Endothelial cell of umbilical vein (primary cell): ENCODE measurements around the gene PTPRT. TPM values are rescaled to one million over a fixed set of nuclear protein-coding genes. Genes with fewer than 3 reads are reported as not detected.

ENCODE experiments used
- BruUV-seq: library from RNA; stranded (reverse); fragments of 400-500 nt; replicated peaks from 2 replicates; lab custom pipeline; 2021; lab: Mats Ljungman, UMichigan
- CTCF ChIA-PET: fragments of 300-600, 350-600 bp; sonication (Branson Sonifier 250); formaldehyde crosslinking; loops from one replicate; lab custom pipeline; 2021; ENCODE audit warnings: antibody characterized with exemption, inconsistent platforms; lab: Charles Lee
- POLR2A ChIA-PET: fragments of 300-600, 350-600 bp; sonication (Branson Sonifier 250); formaldehyde crosslinking; loops from one replicate; lab custom pipeline; 2021; ENCODE audit warnings: antibody characterized with exemption, inconsistent platforms; lab: Charles Lee
- DNase-seq: peaks from one replicate; pipeline ENCODE4 v3.0.0-alpha.2; 2011; ENCODE audit warnings: low read depth, low spot score
- FAIRE-seq: peaks from 2 replicates; lab custom pipeline; 2011; peaks lifted over from hg19 to GRCh38; lab: Jason Lieb, UNC
- H2AFZ ChIP-seq: 2 replicates; pipeline ENCODE4 v1.6.0; 2012; ENCODE audit warnings: low read depth, low read length, control low read depth, inconsistent platforms
- H3K27ac ChIP-seq: 2 replicates; pipeline ENCODE4 v1.5.1; 2011; ENCODE audit warnings: low read depth, mild to moderate bottlenecking, control low read depth, low read length, moderate library complexity; ENCODE audit not compliant: insufficient read depth
- H3K27me3 ChIP-seq, 2 experiments: 2 replicates each; pipeline versions ENCODE4 v1.6.0 to v1.6.1; 2011; ENCODE audit warnings: low read length in 2 of 2, mixed read lengths in 1 of 2; ENCODE audit not compliant: control insufficient read depth in 2 of 2, insufficient read depth in 2 of 2
- H3K36me3 ChIP-seq, 2 experiments: 2 replicates in 1 of 2; 3 replicates in 1 of 2; pipeline ENCODE4 v1.5.1; 2011; ENCODE audit warnings: low read length in 2 of 2, mild to moderate bottlenecking in 1 of 2, moderate library complexity in 1 of 2; ENCODE audit not compliant: control insufficient read depth in 2 of 2, insufficient read depth in 2 of 2; ENCODE audit errors: extremely low read depth in 1 of 2
- H3K4me1 ChIP-seq: 3 replicates; pipeline ENCODE4 v1.5.1; 2011; ENCODE audit warnings: mild to moderate bottlenecking, low read length; ENCODE audit not compliant: control insufficient read depth, insufficient read depth; ENCODE audit errors: extremely low read depth
- H3K4me2 ChIP-seq: 2 replicates; pipeline ENCODE4 v1.6.1; 2011; ENCODE audit warnings: low read length, control low read depth, mixed read lengths; ENCODE audit not compliant: insufficient read depth
- H3K4me3 ChIP-seq, 3 experiments: fragments of 200-600 bp in 1 of 3; sonication (generic), shearing (Covaris generic) in 1 of 3; replicated peaks in 1 of 3; 2 replicates each; pipeline ENCODE4 v1.5.1; 2011 to 2016; ENCODE audit warnings: control low read depth in 3 of 3, low read length in 3 of 3, mild to moderate bottlenecking in 2 of 3, inconsistent platforms in 1 of 3, low read depth in 1 of 3, moderate library complexity in 1 of 3; ENCODE audit not compliant: insufficient read depth in 1 of 3
- H3K79me2 ChIP-seq: 2 replicates; pipeline ENCODE4 v1.6.0; 2012; ENCODE audit warnings: low read length, inconsistent platforms; ENCODE audit not compliant: control insufficient read depth, insufficient read depth
- H3K9ac ChIP-seq: replicated peaks from 2 replicates; pipeline ENCODE3; 2011; ENCODE audit warnings: low read length, control low read depth; ENCODE audit not compliant: insufficient read depth; ENCODE audit errors: extremely low read depth
- H3K9me1 ChIP-seq: replicated peaks from 3 replicates; pipeline ENCODE4 v1.6.0; 2011; ENCODE audit warnings: mild to moderate bottlenecking, low read length; ENCODE audit not compliant: control insufficient read depth, insufficient read depth; ENCODE audit errors: extremely low read depth
- H3K9me3 ChIP-seq: replicated peaks from 2 replicates; pipeline ENCODE4 v1.5.1; 2012; ENCODE audit warnings: low read length, inconsistent platforms; ENCODE audit not compliant: control insufficient read depth, insufficient read depth
- H4K20me1 ChIP-seq: replicated peaks from 2 replicates; pipeline ENCODE3; 2011; ENCODE audit warnings: mild to moderate bottlenecking, low read length; ENCODE audit not compliant: control insufficient read depth, insufficient read depth; ENCODE audit errors: extremely low read depth
- EZH2 ChIP-seq: IDR thresholded peaks from 2 replicates; pipeline ENCODE4 v1.6.1; 2012; ENCODE audit warnings: borderline replicate concordance, low read depth, mild to moderate bottlenecking, moderate library complexity, low read length, inconsistent platforms; ENCODE audit not compliant: severe bottlenecking
- FOS ChIP-seq: IDR thresholded peaks from 2 replicates; pipeline ENCODE4 v1.6.1; 2011; ENCODE audit warnings: mild to moderate bottlenecking, low read length, moderate library complexity, borderline replicate concordance; ENCODE audit not compliant: insufficient read depth
- GATA2 ChIP-seq: IDR thresholded peaks from 2 replicates; pipeline ENCODE4 v1.7.0; 2011; ENCODE audit warnings: low read depth, mild to moderate bottlenecking, moderate library complexity, mixed read lengths, low read length; ENCODE audit not compliant: insufficient read length, insufficient read depth
- JUN ChIP-seq: IDR thresholded peaks from 2 replicates; pipeline ENCODE4 v1.6.1; 2011; ENCODE audit warnings: borderline replicate concordance, low read depth; ENCODE audit not compliant: insufficient read length, insufficient read depth
- MAX ChIP-seq: IDR thresholded peaks from 2 replicates; pipeline ENCODE4 v1.6.1; 2011; ENCODE audit not compliant: insufficient read depth, insufficient read length
- MYC ChIP-seq: IDR thresholded peaks from one replicate; pipeline ENCODE4 v1.6.1; 2011; ENCODE audit warnings: mild to moderate bottlenecking, low read depth, low read length
- POLR2A ChIP-seq: IDR thresholded peaks from 2 replicates; pipeline ENCODE4 v1.6.1; 2012; ENCODE audit warnings: low read depth, mild to moderate bottlenecking, control low read depth, low read length
- POLR2AphosphoS5 ChIP-seq: IDR thresholded peaks from 2 replicates; pipeline ENCODE4 v1.6.1; 2012; ENCODE audit warnings: low read depth, mild to moderate bottlenecking, control low read depth, low read length, moderate library complexity; ENCODE audit not compliant: insufficient read depth
- dilution Hi-C: fragments of 300-500 bp; cut with MboI; formaldehyde crosslinking; loops from one replicate; pipeline ENCODE4 v1.15.0; 2019; ENCODE audit warnings: low sequenced_read_pairs; ENCODE audit not compliant: extremely low pct_ligation_motif_present
- intact Hi-C: fragments of 100-400 bp; cut with micrococcal nuclease; formaldehyde crosslinking; loops from one replicate; pipeline ENCODE4 v1.10.0; 2022
- polyA plus RNA-seq, 4 experiments: library from polyadenylated mRNA; depleted of rRNA in 3 of 4; stranded (reverse) in 3 of 4; unstranded in 1 of 4; fragments of >200 nt; gene quantifications; 2 replicates each; pipeline versions ENCODE4 v1.2.1 to v1.2.3, GENCODE V29; 2011 to 2012; ENCODE audit warnings: missing spikeins in 1 of 4
- total RNA-seq: library from RNA; stranded (reverse); gene quantifications from 2 replicates; pipeline ENCODE4 v1.2.3, GENCODE V29; 2021
- TF ChIP-seq, protein P1 (sequence below), 2 donors: IDR thresholded peaks; 1 replicate in 1 of 2; 2 replicates in 1 of 2; pipeline ENCODE4 v1.5.1; 2011; ENCODE audit warnings: low read length in 2 of 2, mild to moderate bottlenecking in 2 of 2, moderate library complexity in 2 of 2, control low read depth in 1 of 2, inconsistent platforms in 1 of 2, low read depth in 1 of 2; ENCODE audit not compliant: insufficient read depth in 1 of 2; ENCODE audit errors: extremely low read depth in 1 of 2

Gene PTPRT
- total and polyA plus RNA-seq, 2 donors (not counting 3 experiments of a cell fraction or from before 2014, with no cell fraction given): not detected

- no peak for DNase-seq
- ChIA-PET CTCF (no interaction called here), POLR2A (no interaction called here)
- no peaks in the 10 kb centered on the region for H3K4me1 ChIP-seq
- H3K9me1 ChIP-seq: no peaks in the 10 kb centered on the region
- intact Hi-C loops: no loop called here
- H3K4me2 ChIP-seq: no peak overlapping the region
- H4K20me1 ChIP-seq: no peaks in the 10 kb centered on the region
- no peaks in the 10 kb centered on the region for H3K36me3 ChIP-seq
- H3K27me3 ChIP-seq: no peaks in the 10 kb centered on the region
- H3K9me3 ChIP-seq: peaks cover 8% of the 10 kb centered on the region
- H3K4me3 ChIP-seq: no peak overlapping the region
- H3K27ac ChIP-seq: no peak overlapping the region
- TF ChIP-seq GATA2 (no peak), POLR2AphosphoS5 (no peak), FOS (no peak), POLR2A (no peak), EZH2 (no peak), MAX (no peak), JUN (no peak), MYC (no peak)
- TF ChIP-seq, protein P1, sequence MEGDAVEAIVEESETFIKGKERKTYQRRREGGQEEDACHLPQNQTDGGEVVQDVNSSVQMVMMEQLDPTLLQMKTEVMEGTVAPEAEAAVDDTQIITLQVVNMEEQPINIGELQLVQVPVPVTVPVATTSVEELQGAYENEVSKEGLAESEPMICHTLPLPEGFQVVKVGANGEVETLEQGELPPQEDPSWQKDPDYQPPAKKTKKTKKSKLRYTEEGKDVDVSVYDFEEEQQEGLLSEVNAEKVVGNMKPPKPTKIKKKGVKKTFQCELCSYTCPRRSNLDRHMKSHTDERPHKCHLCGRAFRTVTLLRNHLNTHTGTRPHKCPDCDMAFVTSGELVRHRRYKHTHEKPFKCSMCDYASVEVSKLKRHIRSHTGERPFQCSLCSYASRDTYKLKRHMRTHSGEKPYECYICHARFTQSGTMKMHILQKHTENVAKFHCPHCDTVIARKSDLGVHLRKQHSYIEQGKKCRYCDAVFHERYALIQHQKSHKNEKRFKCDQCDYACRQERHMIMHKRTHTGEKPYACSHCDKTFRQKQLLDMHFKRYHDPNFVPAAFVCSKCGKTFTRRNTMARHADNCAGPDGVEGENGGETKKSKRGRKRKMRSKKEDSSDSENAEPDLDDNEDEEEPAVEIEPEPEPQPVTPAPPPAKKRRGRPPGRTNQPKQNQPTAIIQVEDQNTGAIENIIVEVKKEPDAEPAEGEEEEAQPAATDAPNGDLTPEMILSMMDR (IDR thresholded peaks at IDR 0.05; ENCODE audit: extremely low read depth in 1 of 2, insufficient read depth in 1 of 2, low read depth in 1 of 2, low read length in 2 of 2): no peak
- H3K79me2 ChIP-seq: no peaks in the 10 kb centered on the region
- H2AFZ ChIP-seq: no peak overlapping the region
- BruUV-seq: no TSS peak
- H3K9ac ChIP-seq: no peak overlapping the region
- FAIRE-seq: no peak
- dilution Hi-C loops: no loop called here
These were observed 540.0 kb downstream of the PTPRT start for GRCh38 chr20:42649748-42650147.
